ENCODE results near the gene GRAMD1B.
"Not testable (repeated sequence)": the region's sequence is repeated elsewhere in the genome, so short reads cannot be mapped to it uniquely, and the experiment has no call there.

The GRAMD1B gene

GRCh38 chr11:123443851-123444623, 14.0 kb downstream of the GRAMD1B start:
- no peak for DNase-seq (ENCODE audit: low read depth)

GRCh38 chr11:123448823-123449222, 18.8 kb downstream of the GRAMD1B start:
- DNase-seq (ENCODE audit: low read depth) = no peak

- DNase-seq (ENCODE audit: low read depth) = no peak
Measured at GRCh38 chr11:123449436-123449835, 19.4 kb downstream of the GRAMD1B start.

- no peak for DNase-seq (ENCODE audit: low read depth)
Measured at GRCh38 chr11:123450623-123451022, 20.6 kb downstream of the GRAMD1B start.

GRCh38 chr11:123451183-123451781, 21.2 kb downstream of the GRAMD1B start:
- no peak for DNase-seq (ENCODE audit: low read depth)

- DNase-seq (ENCODE audit: low read depth) = no peak
Measured at GRCh38 chr11:123452794-123453193, 22.7 kb downstream of the GRAMD1B start.

GRCh38 chr11:123454060-123454651, 24.1 kb downstream of the GRAMD1B start:
- DNase-seq (ENCODE audit: low read depth) = peak; percentile 24

- no peak for DNase-seq (ENCODE audit: low read depth)
Measured at GRCh38 chr11:123454796-123455195, 24.7 kb downstream of the GRAMD1B start.

- not testable (repeated sequence) for DNase-seq (ENCODE audit: low read depth)
Measured at GRCh38 chr11:123456448-123456847, 26.4 kb downstream of the GRAMD1B start.

- no peak for DNase-seq (ENCODE audit: low read depth)
Measured at GRCh38 chr11:123457187-123457770, 27.2 kb downstream of the GRAMD1B start.

GRCh38 chr11:123458501-123458900, 28.4 kb downstream of the GRAMD1B start:
- DNase-seq (ENCODE audit: low read depth) = no peak

- no peak for DNase-seq (ENCODE audit: low read depth)
Measured at GRCh38 chr11:123460012-123460700, 30.1 kb downstream of the GRAMD1B start.

GRCh38 chr11:123461164-123461563, 31.1 kb downstream of the GRAMD1B start:
- no peak for DNase-seq (ENCODE audit: low read depth)

GRCh38 chr11:123465667-123466066, 35.6 kb downstream of the GRAMD1B start:
- not testable (repeated sequence) for DNase-seq (ENCODE audit: low read depth)

GRCh38 chr11:123466172-123466571, 36.1 kb downstream of the GRAMD1B start:
- not testable (repeated sequence) for DNase-seq (ENCODE audit: low read depth)

GRCh38 chr11:123469089-123469488, 39.0 kb downstream of the GRAMD1B start:
- no peak for DNase-seq (ENCODE audit: low read depth)

- no peak for DNase-seq (ENCODE audit: low read depth)
Measured at GRCh38 chr11:123469586-123469985, 39.5 kb downstream of the GRAMD1B start.

- no peak for DNase-seq (ENCODE audit: low read depth)
Measured at GRCh38 chr11:123470842-123471241, 40.8 kb downstream of the GRAMD1B start.

GRCh38 chr11:123472236-123472935, 42.3 kb downstream of the GRAMD1B start:
- no peak for DNase-seq (ENCODE audit: low read depth)

- no peak for DNase-seq (ENCODE audit: low read depth)
Measured at GRCh38 chr11:123473941-123474677, 44.0 kb downstream of the GRAMD1B start.

GRCh38 chr11:123474994-123475393, 44.9 kb downstream of the GRAMD1B start:
- no peak for DNase-seq (ENCODE audit: low read depth)

Measured in stimulated activated CD4-positive, alpha-beta T cell treated with anti-CD3 and anti-CD28 coated beads, Interleukin-2, amount 100 ng/mL, for 4 hours (primary cell).